ENCODE measurements around the gene SCTR.

DNA sequence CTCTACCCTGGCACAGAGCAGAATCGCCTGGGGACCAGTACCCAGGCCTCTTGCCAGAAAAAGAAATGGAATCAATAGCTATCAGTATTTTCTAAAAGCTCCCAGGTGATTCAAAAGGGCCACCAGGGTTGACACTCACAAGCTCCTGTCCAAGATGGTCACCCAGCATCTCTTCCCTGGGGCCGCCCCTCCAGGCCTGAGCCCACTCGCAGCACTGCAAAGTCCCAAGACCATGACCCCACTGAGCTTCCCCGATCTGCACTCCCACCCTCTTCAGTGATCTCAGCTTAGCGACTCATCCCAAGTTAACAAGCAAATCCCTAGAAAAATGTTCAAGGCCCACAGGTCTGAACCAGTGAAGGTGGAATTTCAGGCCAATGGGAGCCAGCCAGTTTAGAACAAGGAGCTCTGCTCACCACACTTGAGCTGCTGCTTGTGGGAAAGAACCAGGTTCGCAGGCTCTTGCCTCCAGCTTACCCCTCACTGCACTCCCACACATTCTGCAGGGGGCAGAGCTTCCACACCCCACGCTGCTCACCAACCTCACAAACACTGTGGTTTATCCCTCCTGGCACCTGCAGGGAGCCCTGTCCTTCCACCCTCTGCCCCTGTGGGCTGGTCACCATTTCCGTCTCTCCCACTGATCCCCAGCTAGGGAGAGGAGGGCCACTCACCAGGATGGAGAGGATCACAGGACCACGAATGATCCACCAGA, 72.8 kb downstream of the SCTR start:
- TF ChIP-seq, protein P1, sequence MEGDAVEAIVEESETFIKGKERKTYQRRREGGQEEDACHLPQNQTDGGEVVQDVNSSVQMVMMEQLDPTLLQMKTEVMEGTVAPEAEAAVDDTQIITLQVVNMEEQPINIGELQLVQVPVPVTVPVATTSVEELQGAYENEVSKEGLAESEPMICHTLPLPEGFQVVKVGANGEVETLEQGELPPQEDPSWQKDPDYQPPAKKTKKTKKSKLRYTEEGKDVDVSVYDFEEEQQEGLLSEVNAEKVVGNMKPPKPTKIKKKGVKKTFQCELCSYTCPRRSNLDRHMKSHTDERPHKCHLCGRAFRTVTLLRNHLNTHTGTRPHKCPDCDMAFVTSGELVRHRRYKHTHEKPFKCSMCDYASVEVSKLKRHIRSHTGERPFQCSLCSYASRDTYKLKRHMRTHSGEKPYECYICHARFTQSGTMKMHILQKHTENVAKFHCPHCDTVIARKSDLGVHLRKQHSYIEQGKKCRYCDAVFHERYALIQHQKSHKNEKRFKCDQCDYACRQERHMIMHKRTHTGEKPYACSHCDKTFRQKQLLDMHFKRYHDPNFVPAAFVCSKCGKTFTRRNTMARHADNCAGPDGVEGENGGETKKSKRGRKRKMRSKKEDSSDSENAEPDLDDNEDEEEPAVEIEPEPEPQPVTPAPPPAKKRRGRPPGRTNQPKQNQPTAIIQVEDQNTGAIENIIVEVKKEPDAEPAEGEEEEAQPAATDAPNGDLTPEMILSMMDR (conservative IDR thresholded peaks at IDR 0.05; ENCODE audit: low read depth, low read length) = no peak
- no peak for TF ChIP-seq EZH2phosphoT487 (IDR thresholded peaks at IDR 0.05; ENCODE audit: borderline replicate concordance, low read length)
- TF ChIP-seq EZH2 (IDR thresholded peaks at IDR 0.05; ENCODE audit: low read length, unreplicated experiment) = no peak
